Pons (tissue), 1 donor: ENCODE results near the gene INAFM1.

Source experiments
- DNase-seq: peaks from one replicate; pipeline ENCODE4 v3.0.0-alpha.2; 2016; ENCODE audit warnings: low spot score

Gene INAFM1

GRCh38 chr19:47274071-47274890, at the start of gene INAFM1:
TSS of gene INAFM1 (plus strand) at chr19:47274885. CDS start at chr19:47274920, 35 bp downstream.
- peak; percentile 89 for DNase-seq

GRCh38 chr19:47225746-47226425, 48.8 kb upstream of the INAFM1 start:
- peak; percentile 85 for DNase-seq

GRCh38 chr19:47226426-47227351, 48.0 kb upstream of the INAFM1 start:
- DNase-seq: peak; percentile 79

- DNase-seq: peak; percentile 55
These were observed 47.1 kb upstream of the INAFM1 start for GRCh38 chr19:47227352-47228167.

GRCh38 chr19:47228168-47228936, 46.3 kb upstream of the INAFM1 start:
- no peak for DNase-seq

GRCh38 chr19:47228937-47229675, 45.6 kb upstream of the INAFM1 start:
- no peak for DNase-seq

- no peak for DNase-seq
These were observed 45.0 kb upstream of the INAFM1 start for GRCh38 chr19:47229676-47230053.

GRCh38 chr19:47230054-47230920, 44.4 kb upstream of the INAFM1 start:
- DNase-seq: no peak

- DNase-seq: no peak
These were observed 43.8 kb upstream of the INAFM1 start, which contains the start of gene BBC3 for GRCh38 chr19:47230921-47231214. TSS of gene BBC3 (minus strand) at chr19:47231199. CDS start at chr19:47228431, 2,768 bp downstream.

- peak; percentile 61 for DNase-seq
These were observed 43.2 kb upstream of the INAFM1 start for GRCh38 chr19:47231215-47232054.

GRCh38 chr19:47232422-47233211, 42.1 kb upstream of the INAFM1 start:
- no peak for DNase-seq

- DNase-seq: no peak
These were observed 38.5 kb upstream of the INAFM1 start for GRCh38 chr19:47236072-47236675.

GRCh38 chr19:47239152-47239551, 35.5 kb upstream of the INAFM1 start:
- DNase-seq: no peak

- DNase-seq: peak; percentile 52
These were observed 34.9 kb upstream of the INAFM1 start for GRCh38 chr19:47239610-47240296.

GRCh38 chr19:47240556-47240955, 34.1 kb upstream of the INAFM1 start:
- DNase-seq: no peak
